Adrenal gland (tissue), 5 donors: ENCODE measurements around the gene PRKAR1B.

ENCODE experiments used
- POLR2A ChIP-seq, 2 donors: fragments of 450-650 bp; IDR thresholded peaks; one replicate each; pipeline ENCODE4 v1.6.1; 2017; ENCODE audit warnings: antibody characterized with exemption in 2 of 2, mild to moderate bottlenecking in 2 of 2, moderate library complexity in 1 of 2
- TF ChIP-seq, protein P1 (sequence below), 6 experiments: fragments of 450-650 bp in 4 of 6; fragments of 200-600 bp in 2 of 6; sonication (generic) in 1 of 6; IDR thresholded peaks; 1 replicate in 5 of 6; 2 replicates in 1 of 6; pipeline versions ENCODE4 v1.5.1 to v1.8.0; 2016 to 2021; ENCODE audit warnings: antibody characterized with exemption in 6 of 6, mild to moderate bottlenecking in 2 of 6, moderate library complexity in 1 of 6
- donor health status: DM: no; HTN: no; CAD: no.

DNA sequence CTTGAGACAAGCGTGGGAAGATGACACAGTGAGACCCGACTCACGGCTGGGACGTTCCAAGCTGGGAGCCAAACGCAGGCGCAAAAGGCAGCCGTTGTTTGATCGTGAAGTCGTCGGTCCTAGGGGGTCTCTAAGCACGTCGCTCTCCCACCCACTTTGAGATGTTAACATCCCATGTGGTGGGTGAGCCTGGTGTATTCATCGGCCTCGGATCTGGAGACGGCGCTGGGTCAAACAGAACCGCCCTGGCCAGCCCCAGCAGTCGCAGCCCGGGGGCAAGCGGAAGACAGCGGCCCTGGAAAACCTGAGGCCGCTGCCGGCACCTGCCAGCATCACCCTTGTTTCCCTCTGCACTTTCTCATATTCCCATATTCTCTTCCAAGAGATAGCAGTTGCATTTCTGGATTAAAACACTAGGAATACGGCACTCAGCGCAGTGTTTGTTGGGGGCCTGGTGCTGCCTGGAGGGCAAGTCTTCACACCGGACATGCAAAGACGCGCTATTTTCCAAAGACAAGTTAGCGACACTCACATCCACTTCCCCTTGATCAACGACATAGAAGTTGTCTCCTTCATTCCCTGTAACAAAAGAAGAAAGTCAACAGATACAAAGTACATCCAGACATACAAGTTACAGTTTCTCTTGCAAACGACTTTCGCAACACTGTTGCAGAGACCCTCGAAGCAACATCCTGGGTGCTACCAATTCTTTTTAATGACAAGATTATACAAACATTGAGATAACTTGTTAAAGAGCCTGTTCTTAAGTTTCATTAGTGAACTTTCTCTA lies 121.2 kb downstream of the PRKAR1B start:
- TF ChIP-seq, protein P1, sequence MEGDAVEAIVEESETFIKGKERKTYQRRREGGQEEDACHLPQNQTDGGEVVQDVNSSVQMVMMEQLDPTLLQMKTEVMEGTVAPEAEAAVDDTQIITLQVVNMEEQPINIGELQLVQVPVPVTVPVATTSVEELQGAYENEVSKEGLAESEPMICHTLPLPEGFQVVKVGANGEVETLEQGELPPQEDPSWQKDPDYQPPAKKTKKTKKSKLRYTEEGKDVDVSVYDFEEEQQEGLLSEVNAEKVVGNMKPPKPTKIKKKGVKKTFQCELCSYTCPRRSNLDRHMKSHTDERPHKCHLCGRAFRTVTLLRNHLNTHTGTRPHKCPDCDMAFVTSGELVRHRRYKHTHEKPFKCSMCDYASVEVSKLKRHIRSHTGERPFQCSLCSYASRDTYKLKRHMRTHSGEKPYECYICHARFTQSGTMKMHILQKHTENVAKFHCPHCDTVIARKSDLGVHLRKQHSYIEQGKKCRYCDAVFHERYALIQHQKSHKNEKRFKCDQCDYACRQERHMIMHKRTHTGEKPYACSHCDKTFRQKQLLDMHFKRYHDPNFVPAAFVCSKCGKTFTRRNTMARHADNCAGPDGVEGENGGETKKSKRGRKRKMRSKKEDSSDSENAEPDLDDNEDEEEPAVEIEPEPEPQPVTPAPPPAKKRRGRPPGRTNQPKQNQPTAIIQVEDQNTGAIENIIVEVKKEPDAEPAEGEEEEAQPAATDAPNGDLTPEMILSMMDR (IDR thresholded peaks at IDR 0.05): no peak
- TF ChIP-seq POLR2A (IDR thresholded peaks at IDR 0.05): no peak
